Thyroid gland (tissue), 4 donors: ENCODE results near the gene RAB31. TPM values are rescaled to one million over a fixed set of nuclear protein-coding genes. Genes with fewer than 3 reads are reported as not detected.

Experiments used
- DNase-seq, 2 donors: peaks; one replicate each; pipeline ENCODE4 v3.0.0-alpha.2; 2019
- H3K27ac ChIP-seq, 3 donors: fragments of 200-600 bp; sonication (generic); 1 replicate in 2 of 3; 2 replicates in 1 of 3; pipeline ENCODE4 v1.5.1; 2016 to 2019; ENCODE audit warnings: mild to moderate bottlenecking in 1 of 3, moderate library complexity in 1 of 3
- H3K27me3 ChIP-seq: fragments of 200-600 bp; sonication (generic); one replicate; pipeline ENCODE4 v1.5.1; 2019
- H3K36me3 ChIP-seq, 2 donors: fragments of 200-600 bp; sonication (generic); one replicate each; pipeline ENCODE4 v1.5.1; 2016 to 2019
- H3K4me1 ChIP-seq, 2 donors: fragments of 200-600 bp; sonication (generic); one replicate each; pipeline ENCODE4 v1.5.1; 2017 to 2019
- H3K4me3 ChIP-seq, 3 donors: fragments of 200-600 bp; sonication (generic); replicated peaks in 1 of 3; 1 replicate in 2 of 3; 2 replicates in 1 of 3; pipeline ENCODE4 v1.5.1; 2016; ENCODE audit warnings: mild to moderate bottlenecking in 1 of 3
- H3K9me3 ChIP-seq: fragments of 200-600 bp; sonication (generic); one replicate; pipeline ENCODE4 v1.5.1; 2017
- CTCF ChIP-seq, 6 experiments: fragments of 200-600 bp in 3 of 6; fragments of 450-650 bp in 3 of 6; sonication (generic) in 3 of 6; IDR thresholded peaks; one replicate each; pipeline ENCODE4 v1.5.1; 2016 to 2019; ENCODE audit warnings: antibody characterized with exemption in 6 of 6, mild to moderate bottlenecking in 2 of 6, inconsistent platforms in 1 of 6, moderate library complexity in 1 of 6
- POLR2A ChIP-seq, 2 donors: fragments of 450-650 bp; IDR thresholded peaks; one replicate each; pipeline ENCODE4 v1.6.1; 2017; ENCODE audit warnings: antibody characterized with exemption in 2 of 2, mild to moderate bottlenecking in 2 of 2, moderate library complexity in 1 of 2
- WGBS, 2 donors: methylation state at CpG; one replicate each; pipeline ENCODE4 v1.1.5; 2017; 5-methylcytosine and 5-hydroxymethylcytosine counted together
- intact Hi-C: fragments of 100-400 bp; cut with DNase I; formaldehyde crosslinking; loops from one replicate; pipeline ENCODE4 v1.15.1; 2023
- total RNA-seq, 4 donors: library from RNA; depleted of rRNA; stranded (reverse); fragments of >200 nt; gene quantifications; one replicate each; pipeline ENCODE4 v1.2.3, GENCODE V29; 2016

RAB31 gene
- total RNA-seq, 4 donors from 2014 or later: 33.9 to 72.7 (median 40.8) TPM

GRCh38 chr18:9707381-9708056, 582 bp upstream of the RAB31 start:
- 20 to 37% methylated on average over 26 of the region's 31 CpGs for WGBS, 2 donors
- Histone ChIP-seq H3K36me3 (no peaks in the 10 kb centered on the region), H3K27me3 (no peaks in the 10 kb centered on the region), H3K9me3 (no peaks in the 10 kb centered on the region), H3K27ac (peak overlapping the region; percentile 81 to 97 (median 85)), H3K4me1 (peaks cover 30 to 37% of the 10 kb centered on the region in 2 donors), H3K4me3 (peak overlapping the region in 2 of 3 donors; percentile 50 to 91)
- intact Hi-C loops: no loop called here
- DNase-seq: no peak
- TF ChIP-seq CTCF (IDR thresholded peaks at IDR 0.05) (no peak), POLR2A (IDR thresholded peaks at IDR 0.05) (no peak)

GRCh38 chr18:9708434-9709303, 568 bp downstream of the RAB31 start:
- Histone ChIP-seq H3K4me3 (peak overlapping the region; percentile 73 to 94 (median 91)), H3K36me3 (no peaks in the 10 kb centered on the region), H3K9me3 (no peaks in the 10 kb centered on the region), H3K27me3 (no peaks in the 10 kb centered on the region), H3K27ac (peak overlapping the region; percentile 53 to 89 (median 60)), H3K4me1 (peaks cover 37 to 48% of the 10 kb centered on the region in 2 donors)
- 3 to 10% methylated on average over 48 to 55 of the region's 84 CpGs for WGBS, 2 donors
- intact Hi-C loops: no loop called here
- no peak for TF ChIP-seq POLR2A (IDR thresholded peaks at IDR 0.05)
- TF ChIP-seq CTCF (IDR thresholded peaks at IDR 0.05): no peak
- peak in 1 of 2 donors; percentile 25 for DNase-seq

- intact Hi-C loops: no loop called here
- DNase-seq: no peak
- Histone ChIP-seq H3K4me1 (peaks cover 37 to 48% of the 10 kb centered on the region in 2 donors), H3K9me3 (no peaks in the 10 kb centered on the region), H3K36me3 (no peaks in the 10 kb centered on the region), H3K27ac (peak overlapping the region; percentile 53 to 91 (median 60)), H3K4me3 (peak overlapping the region in 2 of 3 donors; percentile 91 to 94), H3K27me3 (no peaks in the 10 kb centered on the region)
- WGBS, 2 donors: 60 to 63% methylated on average over 18 of the region's 18 CpGs
- TF ChIP-seq POLR2A (IDR thresholded peaks at IDR 0.05) (no peak), CTCF (IDR thresholded peaks at IDR 0.05) (no peak)
These were observed 1.3 kb downstream of the RAB31 start for GRCh38 chr18:9709304-9709877.

- WGBS, 2 donors: 85 to 96% methylated on average over 4 of the region's 4 CpGs
- H3K27me3 ChIP-seq: no peaks in the 10 kb centered on the region
- peak overlapping the region in 2 of 3 donors; percentile 53 to 91 for H3K27ac ChIP-seq
- intact Hi-C loops: no loop called here
- no peak overlapping the region for H3K4me3 ChIP-seq
- peaks cover 37 to 48% of the 10 kb centered on the region in 2 donors for H3K4me1 ChIP-seq
- TF ChIP-seq POLR2A (IDR thresholded peaks at IDR 0.05) (no peak), CTCF (IDR thresholded peaks at IDR 0.05) (no peak)
- DNase-seq: no peak
- no peaks in the 10 kb centered on the region for H3K36me3 ChIP-seq
- no peaks in the 10 kb centered on the region for H3K9me3 ChIP-seq
These were observed 1.9 kb downstream of the RAB31 start for GRCh38 chr18:9710037-9710436.
